ENCODE data around the gene CUL5. TPM values are rescaled to one million over a fixed set of nuclear protein-coding genes. Genes with fewer than 3 reads are reported as not detected.

The CUL5 gene
- total and polyA plus RNA-seq, 9 donors: 8.3 to 34.4 (median 30.9) TPM

- intact Hi-C loops (cut with DNase I): no loop called here
- Histone ChIP-seq H3K9me3 (no peaks in the 10 kb centered on the region), H3K4me3 (no peak overlapping the region), H3K4me1 (ENCODE audit: insufficient read depth) (no peaks in the 10 kb centered on the region), H3K36me3 (no peaks in the 10 kb centered on the region), H3K27ac (no peak overlapping the region), H3K27me3 (no peaks in the 10 kb centered on the region)
- 55 to 76% (median 56%) methylated on average over 2 of the region's 2 CpGs for WGBS, 3 donors
- TF ChIP-seq POLR2A (IDR thresholded peaks at IDR 0.05) (no peak), CTCF (IDR thresholded peaks at IDR 0.05) (no peak), EP300 (IDR thresholded peaks at IDR 0.05) (no peak)
- DNase-seq: no peak
Observed at GRCh38 chr11:108062336-108062735, 53.6 kb downstream of the CUL5 start.

- H3K4me1 ChIP-seq (ENCODE audit: insufficient read depth): no peaks in the 10 kb centered on the region
- H3K4me3 ChIP-seq: no peak overlapping the region
- intact Hi-C loops (cut with DNase I): no loop called here
- H3K36me3 ChIP-seq: no peaks in the 10 kb centered on the region
- no peak overlapping the region for H3K27ac ChIP-seq
- DNase-seq: no peak
- no peaks in the 10 kb centered on the region for H3K27me3 ChIP-seq
- 96 to 98% (median 97%) methylated on average over 2 of the region's 2 CpGs for WGBS, 3 donors
- H3K9me3 ChIP-seq: no peaks in the 10 kb centered on the region
- TF ChIP-seq EP300 (IDR thresholded peaks at IDR 0.05) (no peak), CTCF (IDR thresholded peaks at IDR 0.05) (no peak), POLR2A (IDR thresholded peaks at IDR 0.05) (no peak)
Observed at GRCh38 chr11:108063410-108063809, 54.7 kb downstream of the CUL5 start.

GRCh38 chr11:108069947-108070346 lies 61.2 kb downstream of the CUL5 start:
- no peaks in the 10 kb centered on the region for H3K27me3 ChIP-seq
- no peaks in the 10 kb centered on the region for H3K36me3 ChIP-seq
- no peak for TF ChIP-seq POLR2A (IDR thresholded peaks at IDR 0.05)
- TF ChIP-seq CTCF (IDR thresholded peaks at IDR 0.05): no peak
- TF ChIP-seq EP300 (IDR thresholded peaks at IDR 0.05): no peak
- H3K27ac ChIP-seq: no peak overlapping the region
- no peak overlapping the region for H3K4me3 ChIP-seq
- H3K9me3 ChIP-seq: no peaks in the 10 kb centered on the region
- DNase-seq: no peak
- no peaks in the 10 kb centered on the region for H3K4me1 ChIP-seq (ENCODE audit: insufficient read depth)
- intact Hi-C loops (cut with DNase I): no loop called here

GRCh38 chr11:108084811-108085210 lies 76.1 kb downstream of the CUL5 start:
- Histone ChIP-seq H3K9me3 (no peaks in the 10 kb centered on the region), H3K27me3 (no peaks in the 10 kb centered on the region), H3K27ac (no peak overlapping the region), H3K4me1 (ENCODE audit: insufficient read depth) (no peaks in the 10 kb centered on the region), H3K4me3 (no peak overlapping the region), H3K36me3 (no peaks in the 10 kb centered on the region)
- DNase-seq: no peak
- 24 to 37% (median 26%) methylated on average over 1 of the region's 1 CpG for WGBS, 3 donors
- intact Hi-C loops (cut with DNase I): no loop called here
- TF ChIP-seq POLR2A (IDR thresholded peaks at IDR 0.05): no peak
- no peak for TF ChIP-seq CTCF (IDR thresholded peaks at IDR 0.05)

- TF ChIP-seq CTCF (IDR thresholded peaks at IDR 0.05) (no peak), EP300 (IDR thresholded peaks at IDR 0.05) (no peak), POLR2A (IDR thresholded peaks at IDR 0.05) (no peak)
- Histone ChIP-seq H3K27me3 (no peaks in the 10 kb centered on the region), H3K4me1 (ENCODE audit: insufficient read depth) (no peaks in the 10 kb centered on the region), H3K36me3 (no peaks in the 10 kb centered on the region), H3K27ac (no peak overlapping the region), H3K9me3 (no peaks in the 10 kb centered on the region), H3K4me3 (no peak overlapping the region)
- 95 to 99% (median 95%) methylated on average over 2 of the region's 2 CpGs for WGBS, 3 donors
- DNase-seq: no peak
- intact Hi-C loops (cut with DNase I): no loop called here
Observed at GRCh38 chr11:108085672-108086071, 77.0 kb downstream of the CUL5 start.

Data from ovary (tissue), 9 donors.